ENCODE measurements around the gene CPEB1.

CPEB1 gene

DNA sequence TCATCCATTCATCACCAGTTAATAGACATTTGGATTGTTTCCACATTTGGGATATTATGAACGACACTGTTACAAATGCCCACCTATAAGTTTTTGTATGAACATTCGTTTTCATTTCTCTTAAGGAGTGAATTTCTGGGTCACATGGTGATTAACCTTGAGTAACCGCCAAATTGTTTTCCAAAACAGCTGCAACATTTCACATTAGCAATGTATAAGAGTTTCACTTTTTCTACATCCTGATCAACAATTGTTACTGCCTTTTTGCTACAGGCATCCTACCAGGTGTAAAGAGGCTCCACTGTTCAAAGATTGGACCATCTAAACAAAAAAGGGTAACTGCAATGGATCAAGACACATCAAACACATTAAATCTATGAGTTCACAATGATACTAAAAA, 52.0 kb downstream of the CPEB1 start:
- DNase-seq (ENCODE audit: low read depth, low spot score), result no peak

GRCh38 chr15:82587805-82588204, 59.4 kb downstream of the CPEB1 start:
- no peak for DNase-seq (ENCODE audit: low read depth, low spot score)

- no peak for DNase-seq (ENCODE audit: low read depth, low spot score)
Measured at GRCh38 chr15:82585072-82585471, 62.1 kb downstream of the CPEB1 start.

GRCh38 chr15:82580713-82581112, 66.5 kb downstream of the CPEB1 start:
- DNase-seq (ENCODE audit: low read depth, low spot score), result no peak

- no peak for DNase-seq (ENCODE audit: low read depth, low spot score)
Measured at GRCh38 chr15:82575335-82575734, 71.8 kb downstream of the CPEB1 start.

GRCh38 chr15:82572986-82573385, 74.2 kb downstream of the CPEB1 start:
- no peak for DNase-seq (ENCODE audit: low read depth, low spot score)

DNA sequence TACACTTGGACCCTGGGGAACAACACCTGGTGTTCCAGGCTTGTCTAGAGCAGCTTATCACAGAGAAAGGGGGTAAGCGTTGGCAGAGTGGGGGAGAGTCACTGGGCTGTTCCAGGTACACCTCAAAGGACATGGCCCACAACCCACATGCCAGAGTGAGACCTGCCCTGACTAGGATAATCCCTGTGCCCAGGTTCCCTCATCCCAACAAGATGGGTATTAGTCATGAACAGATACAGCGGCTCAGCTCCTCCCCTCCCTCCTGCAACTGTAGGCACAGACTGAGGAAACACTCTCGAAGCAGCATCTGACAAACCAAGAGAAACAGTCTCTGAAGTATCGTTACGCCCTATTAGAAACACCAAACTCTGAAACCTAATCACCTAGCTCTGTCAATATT, 74.9 kb downstream of the CPEB1 start:
- no peak for DNase-seq (ENCODE audit: low read depth, low spot score)

GRCh38 chr15:82571722-82572222, 75.4 kb downstream of the CPEB1 start:
- no peak for DNase-seq (ENCODE audit: low read depth, low spot score)

DNA sequence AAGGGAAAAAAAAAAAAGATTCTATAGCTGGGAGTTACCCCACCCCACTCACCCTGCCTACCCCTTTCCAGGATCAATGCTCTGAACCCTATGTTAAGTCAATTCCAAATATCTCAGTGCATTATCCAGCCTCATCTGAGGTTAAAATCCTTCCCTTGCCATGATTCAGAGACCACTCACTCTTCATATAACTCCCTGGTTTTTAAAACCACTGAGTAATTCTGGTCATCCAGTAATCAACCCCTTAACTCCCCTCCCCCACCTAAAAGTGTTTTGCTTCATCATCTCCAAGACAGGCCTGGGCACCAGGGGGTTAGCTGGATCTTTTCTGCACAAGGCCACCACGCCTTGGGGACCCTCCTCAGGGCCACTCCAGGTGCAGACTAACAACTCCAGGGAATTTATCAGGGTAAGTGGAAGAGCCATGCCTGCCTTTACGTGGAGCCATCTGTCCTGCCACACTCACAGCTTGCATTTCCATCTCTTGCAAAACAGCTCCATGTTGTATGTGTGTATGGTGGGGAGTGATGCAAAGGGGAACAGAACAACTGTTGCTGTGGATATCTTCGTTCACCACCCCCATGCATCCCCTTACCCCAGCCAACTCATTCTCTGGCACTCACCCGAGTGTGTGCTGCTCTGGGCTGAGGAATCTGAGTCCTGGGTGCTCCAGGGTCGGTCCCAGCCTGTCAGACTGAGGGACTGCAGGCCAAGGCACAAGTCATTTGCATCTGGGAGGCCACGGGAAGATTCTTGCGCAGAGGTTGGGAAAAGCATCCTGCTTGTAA, 76.2 kb downstream of the CPEB1 start:
- no peak for DNase-seq (ENCODE audit: low read depth, low spot score)

- no peak for DNase-seq (ENCODE audit: low read depth, low spot score)
Measured at GRCh38 chr15:82569834-82570233, 77.3 kb downstream of the CPEB1 start.

DNA sequence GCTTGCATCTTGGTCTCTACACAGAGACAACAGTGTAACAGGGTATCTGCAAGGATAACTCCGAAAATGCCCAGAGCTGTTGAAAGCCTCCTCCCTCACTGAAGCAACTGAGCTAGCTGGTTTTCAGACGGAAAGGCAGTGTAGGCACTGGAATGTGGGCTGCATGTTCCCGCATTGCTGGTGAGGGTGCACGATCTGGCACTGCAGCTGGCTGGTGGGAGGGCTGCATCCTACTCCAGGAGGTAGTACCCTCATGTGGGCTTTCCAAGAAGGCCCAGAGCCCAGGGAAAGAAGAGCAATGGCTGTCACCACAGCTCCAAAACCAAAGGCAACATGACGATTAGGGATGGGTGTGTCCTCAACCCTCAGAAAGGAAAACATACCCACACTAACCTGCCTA, 78.2 kb downstream of the CPEB1 start:
- DNase-seq (ENCODE audit: low read depth, low spot score), result no peak

DNA sequence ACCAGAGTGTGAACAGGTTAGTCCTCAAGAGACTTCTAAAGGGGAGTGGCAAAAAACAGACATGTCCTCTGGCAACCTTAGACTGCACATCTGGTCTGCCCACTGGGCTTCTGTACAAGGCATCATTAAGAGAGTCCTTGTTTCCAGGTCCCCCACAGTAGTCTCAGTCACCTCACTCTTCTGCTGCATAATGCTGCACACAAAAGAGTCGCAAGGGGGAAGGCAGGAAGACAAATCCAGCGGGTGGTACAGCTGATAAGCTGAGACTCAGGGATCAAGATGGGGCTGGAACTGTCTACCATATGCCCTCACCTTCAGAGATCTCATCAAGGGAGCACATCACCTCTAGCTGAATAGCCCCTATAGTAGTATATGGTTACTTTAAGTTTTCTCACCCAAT, 79.5 kb downstream of the CPEB1 start:
- DNase-seq (ENCODE audit: low read depth, low spot score), result no peak

GRCh38 chr15:82566690-82567089, 80.5 kb downstream of the CPEB1 start:
- DNase-seq (ENCODE audit: low read depth, low spot score), result no peak

GRCh38 chr15:82558502-82558901, 88.7 kb downstream of the CPEB1 start:
- no peak for DNase-seq (ENCODE audit: low read depth, low spot score)

- no peak for DNase-seq (ENCODE audit: low read depth, low spot score)
Measured at GRCh38 chr15:82556315-82557035, 90.7 kb downstream of the CPEB1 start.

GRCh38 chr15:82554849-82555248, 92.3 kb downstream of the CPEB1 start:
- DNase-seq (ENCODE audit: low read depth, low spot score), result no peak

DNA sequence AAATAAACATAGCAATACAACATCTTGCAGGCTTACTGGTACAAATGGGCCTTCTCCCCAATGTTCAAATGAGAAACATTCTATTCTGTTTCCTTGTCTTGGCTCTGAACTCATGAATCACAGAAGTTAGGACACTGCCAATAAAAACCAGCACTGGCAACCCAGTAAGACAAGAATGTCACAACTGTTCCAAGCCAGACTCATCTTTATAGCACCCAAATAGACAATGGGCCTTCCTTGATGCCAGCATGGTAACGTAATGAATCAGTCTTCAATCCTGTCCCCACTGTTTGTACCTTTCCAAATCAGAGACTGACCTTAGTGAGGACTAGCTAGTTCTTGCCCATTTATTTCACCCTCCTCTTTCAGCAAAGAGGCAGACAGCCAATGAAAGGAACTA, 92.8 kb downstream of the CPEB1 start:
- DNase-seq (ENCODE audit: low read depth, low spot score), result no peak

DNA sequence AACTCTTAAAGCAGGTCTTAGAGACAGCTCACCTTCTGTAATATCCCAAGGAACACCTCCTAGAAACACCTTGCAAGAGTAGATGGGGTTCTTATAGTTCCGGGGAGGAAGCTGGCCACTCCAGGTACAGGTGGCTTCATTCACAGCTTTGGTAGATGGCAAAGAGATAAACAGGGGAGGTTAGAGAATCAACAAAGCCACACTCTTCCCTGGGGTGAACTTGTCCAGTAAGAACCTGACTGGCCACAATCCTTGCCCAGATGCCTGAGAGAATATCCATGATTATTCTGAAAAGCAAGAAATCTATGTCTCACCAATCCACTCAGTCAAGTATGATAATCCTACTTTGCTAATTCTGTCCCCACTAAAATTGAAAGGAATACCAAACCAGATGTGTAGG, 93.3 kb downstream of the CPEB1 start:
- DNase-seq (ENCODE audit: low read depth, low spot score), result no peak

GRCh38 chr15:82552861-82553260, 94.3 kb downstream of the CPEB1 start:
- no peak for DNase-seq (ENCODE audit: low read depth, low spot score)

GRCh38 chr15:82551646-82552247, 95.4 kb downstream of the CPEB1 start:
- DNase-seq (ENCODE audit: low read depth, low spot score), result no peak

DNA sequence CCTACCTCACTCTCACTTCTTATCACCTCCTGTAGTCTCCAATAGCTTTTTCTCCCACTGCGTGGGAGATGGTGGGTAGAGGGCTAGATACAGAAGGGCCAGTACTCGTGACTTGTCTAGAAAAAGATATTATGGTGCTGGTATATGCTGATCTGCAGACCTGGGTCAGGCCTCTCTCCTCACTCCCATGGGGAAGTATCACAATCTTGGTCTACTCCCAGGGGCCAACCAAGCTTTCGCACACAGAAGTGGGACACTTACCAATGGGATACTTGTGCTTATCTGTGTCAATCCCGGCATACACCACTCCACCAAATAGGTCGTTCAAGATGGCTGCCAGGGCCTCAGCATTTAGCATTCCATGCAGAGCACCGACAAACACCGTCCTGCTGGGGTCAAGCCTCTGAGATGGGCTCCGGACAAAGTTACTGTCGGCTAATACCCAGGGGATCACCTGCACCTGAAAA, 97.9 kb downstream of the CPEB1 start:
- DNase-seq (ENCODE audit: low read depth, low spot score), result no peak

DNA sequence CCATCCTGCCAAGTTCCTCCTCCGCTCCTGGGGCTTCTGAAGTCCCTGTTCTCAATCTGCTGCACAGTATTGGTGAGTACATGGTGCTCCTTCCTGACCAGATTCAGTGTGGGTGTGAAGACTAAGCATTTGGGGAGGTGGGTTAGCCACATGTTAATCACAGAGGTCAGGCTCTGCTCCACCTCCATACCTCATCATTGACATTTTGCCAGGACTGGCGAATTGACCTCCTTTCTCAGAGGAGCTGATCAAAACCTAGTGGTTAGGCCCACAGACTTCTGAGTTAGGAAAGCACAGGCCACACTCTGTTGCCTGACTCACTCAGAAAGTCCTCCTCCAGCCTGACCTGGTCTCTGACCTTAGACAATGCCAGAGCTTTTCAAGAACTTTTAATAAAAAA, 98.5 kb downstream of the CPEB1 start:
- no peak for DNase-seq (ENCODE audit: low read depth, low spot score)

DNA sequence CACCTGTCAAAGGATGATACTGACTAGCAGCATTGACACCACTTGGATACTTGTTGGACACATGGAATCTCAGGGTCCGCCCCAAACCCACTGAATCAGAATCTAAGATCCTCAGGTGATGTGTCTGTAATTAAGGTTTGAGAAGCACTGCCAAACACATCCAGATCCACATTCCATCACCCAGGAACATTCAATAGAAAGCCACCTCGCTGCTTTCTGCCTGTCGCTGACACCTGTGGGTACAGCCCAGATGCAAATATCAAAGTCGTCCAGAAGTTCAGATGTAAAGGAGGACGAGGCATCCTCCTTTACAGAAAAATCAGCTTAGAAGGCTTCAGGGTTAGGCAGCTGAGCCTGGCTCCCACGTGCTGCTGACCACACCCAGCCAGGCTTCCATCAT, 101.7 kb downstream of the CPEB1 start:
- no peak for DNase-seq (ENCODE audit: low read depth, low spot score)

Measured in activated naive CD8-positive, alpha-beta T cell treated with anti-CD3 and anti-CD28 coated beads, Interleukin-2, amount 50 U/mL, for 16 hours (primary cell).